ENCODE results near the gene RPL34.

- TF ChIP-seq RCOR1 (IDR thresholded peaks at IDR 0.05; ENCODE audit: low read depth, low read length) (no peak), CTCF (IDR thresholded peaks at IDR 0.05) (no peak), RFX5 (IDR thresholded peaks at IDR 0.05) (no peak), RAD21 (conservative IDR thresholded peaks at IDR 0.05 in 1 of 2, IDR thresholded peaks at IDR 0.05 in 1 of 2) (no peak), CBX2 (IDR thresholded peaks at IDR 0.05; ENCODE audit: borderline replicate concordance, low read depth) (no peak)
Observed at GRCh38 chr4:108635070-108635655, 14.8 kb downstream of the RPL34 start.

Measured in A549 (cell line).